Gastrocnemius medialis (tissue), 4 donors: Measurements from ENCODE around the gene ZNF784.

Experiments used
- CTCF ChIP-seq, 5 experiments: fragments of 450-650 bp in 3 of 5; fragments of 200-600 bp in 2 of 5; sonication (generic) in 2 of 5; IDR thresholded peaks in 4 of 5; conservative IDR thresholded peaks in 1 of 5; 1 replicate in 4 of 5; 2 replicates in 1 of 5; pipeline ENCODE4 v1.5.1; 2016 to 2019; ENCODE audit warnings: antibody characterized with exemption in 5 of 5, mild to moderate bottlenecking in 3 of 5, moderate library complexity in 3 of 5
- POLR2A ChIP-seq, 2 donors: fragments of 450-650 bp; IDR thresholded peaks; one replicate each; pipeline ENCODE4 v1.6.1; 2017; ENCODE audit warnings: antibody characterized with exemption in 2 of 2, mild to moderate bottlenecking in 2 of 2, moderate library complexity in 2 of 2

DNA sequence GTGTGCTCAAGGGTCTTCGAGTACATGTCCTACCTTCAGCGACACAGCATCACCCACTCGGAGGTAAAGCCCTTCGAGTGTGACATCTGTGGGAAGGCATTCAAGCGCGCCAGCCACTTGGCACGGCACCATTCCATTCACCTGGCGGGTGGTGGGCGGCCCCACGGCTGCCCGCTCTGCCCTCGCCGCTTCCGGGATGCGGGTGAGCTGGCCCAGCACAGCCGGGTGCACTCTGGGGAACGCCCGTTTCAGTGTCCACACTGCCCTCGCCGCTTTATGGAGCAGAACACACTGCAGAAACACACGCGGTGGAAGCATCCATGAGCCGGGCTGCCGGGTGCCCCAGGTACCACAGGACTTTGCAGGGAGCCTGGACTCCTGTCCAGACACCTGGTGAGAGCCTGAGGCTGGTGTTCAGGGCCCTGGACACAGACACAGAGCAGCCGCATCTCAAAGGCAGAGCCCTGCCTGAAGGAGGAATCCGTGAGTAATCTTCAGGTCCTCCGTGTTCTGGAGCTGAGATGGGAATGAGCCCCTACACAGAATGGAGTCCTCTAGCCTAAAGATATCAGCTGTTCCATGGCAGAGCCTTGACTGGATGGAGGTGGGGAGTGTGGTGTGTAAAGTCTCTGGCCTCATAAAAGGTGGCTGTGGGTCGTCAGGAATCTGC is 20.6 kb upstream of the ZNF784 start:
- TF ChIP-seq POLR2A (IDR thresholded peaks at IDR 0.05) (no peak), CTCF (IDR thresholded peaks at IDR 0.05 in 4 of 5, conservative IDR thresholded peaks at IDR 0.05 in 1 of 5) (no peak)
